Ovary (tissue), 3 donors: ENCODE data around the gene FOXD2.

ENCODE experiments used
- EP300 ChIP-seq: sonication (generic); formaldehyde crosslinking; IDR thresholded peaks from one replicate; pipeline ENCODE4 v1.6.1; 2017; ENCODE audit warnings: antibody characterized with exemption
- POLR2A ChIP-seq: fragments of 450-650 bp; IDR thresholded peaks from one replicate; pipeline ENCODE4 v1.6.1; 2017; ENCODE audit warnings: antibody characterized with exemption, mild to moderate bottlenecking, moderate library complexity
- TF ChIP-seq, protein P1 (sequence below), 3 donors: fragments of 450-650 bp in 2 of 3; fragments of 200-600 bp in 1 of 3; IDR thresholded peaks; one replicate each; pipeline versions ENCODE4 v1.5.1 to v1.8.0; 2016 to 2022; ENCODE audit warnings: antibody characterized with exemption in 3 of 3, mild to moderate bottlenecking in 1 of 3
- donor health status: DM: no; HTN: no; CAD: no.

DNA sequence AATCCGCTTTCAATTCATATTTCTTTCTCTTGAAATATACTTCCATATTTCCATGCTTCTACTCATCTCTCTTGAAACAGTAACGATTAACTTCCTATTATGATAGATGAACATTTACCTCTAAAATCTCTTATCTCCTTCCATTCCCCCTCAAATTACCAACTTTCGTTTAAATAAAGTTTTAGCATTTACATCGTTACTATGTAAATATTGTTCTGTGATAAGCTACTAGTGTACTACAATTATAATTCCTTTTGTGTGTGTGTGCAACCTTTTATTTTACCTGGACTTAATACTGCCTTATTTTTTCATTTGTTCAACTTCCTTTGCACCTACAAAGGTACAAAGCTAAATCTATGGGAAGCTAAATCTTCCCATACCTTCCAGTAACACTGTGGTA lies 17.3 kb upstream of the FOXD2 start:
- TF ChIP-seq, protein P1, sequence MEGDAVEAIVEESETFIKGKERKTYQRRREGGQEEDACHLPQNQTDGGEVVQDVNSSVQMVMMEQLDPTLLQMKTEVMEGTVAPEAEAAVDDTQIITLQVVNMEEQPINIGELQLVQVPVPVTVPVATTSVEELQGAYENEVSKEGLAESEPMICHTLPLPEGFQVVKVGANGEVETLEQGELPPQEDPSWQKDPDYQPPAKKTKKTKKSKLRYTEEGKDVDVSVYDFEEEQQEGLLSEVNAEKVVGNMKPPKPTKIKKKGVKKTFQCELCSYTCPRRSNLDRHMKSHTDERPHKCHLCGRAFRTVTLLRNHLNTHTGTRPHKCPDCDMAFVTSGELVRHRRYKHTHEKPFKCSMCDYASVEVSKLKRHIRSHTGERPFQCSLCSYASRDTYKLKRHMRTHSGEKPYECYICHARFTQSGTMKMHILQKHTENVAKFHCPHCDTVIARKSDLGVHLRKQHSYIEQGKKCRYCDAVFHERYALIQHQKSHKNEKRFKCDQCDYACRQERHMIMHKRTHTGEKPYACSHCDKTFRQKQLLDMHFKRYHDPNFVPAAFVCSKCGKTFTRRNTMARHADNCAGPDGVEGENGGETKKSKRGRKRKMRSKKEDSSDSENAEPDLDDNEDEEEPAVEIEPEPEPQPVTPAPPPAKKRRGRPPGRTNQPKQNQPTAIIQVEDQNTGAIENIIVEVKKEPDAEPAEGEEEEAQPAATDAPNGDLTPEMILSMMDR (IDR thresholded peaks at IDR 0.05), result no peak
- TF ChIP-seq POLR2A, result no peak
- TF ChIP-seq EP300, result no peak
